GM18870 (cell line): Measurements from ENCODE around the gene TMA7B.

Source experiments
- ATAC-seq: cut with Tn5 transposase; IDR thresholded peaks from one replicate; pipeline ENCODE4 v1.9.1; 2021; ENCODE audit warnings: moderate library complexity; ENCODE audit not compliant: unreplicated experiment

TMA7B gene

GRCh38 chr22:39932918-39933649 lies 27.1 kb upstream of the TMA7B start:
- no peak for ATAC-seq

GRCh38 chr22:39933741-39934140 lies 26.5 kb upstream of the TMA7B start:
- no peak for ATAC-seq

DNA sequence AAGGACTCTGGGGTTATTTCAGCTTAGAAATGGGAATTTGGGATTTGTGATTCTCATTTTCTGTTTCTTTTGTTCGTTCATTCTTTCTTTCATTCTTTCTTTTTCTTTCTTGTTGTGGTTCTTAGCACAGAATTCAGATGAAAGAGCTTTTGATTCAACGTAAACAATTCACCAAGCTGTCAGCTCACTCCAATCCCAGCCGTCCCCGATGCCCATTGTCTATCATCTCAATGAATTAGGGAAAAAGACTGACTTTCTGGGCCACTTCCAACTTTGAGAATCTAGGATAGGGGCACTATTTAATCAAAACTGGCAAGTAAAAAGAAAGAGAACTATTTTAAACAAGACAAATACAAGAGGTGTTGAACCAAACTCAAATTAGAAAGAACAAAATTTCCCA lies 25.1 kb upstream of the TMA7B start:
- no peak for ATAC-seq

GRCh38 chr22:39935612-39936011 lies 24.6 kb upstream of the TMA7B start:
- ATAC-seq, result no peak

DNA sequence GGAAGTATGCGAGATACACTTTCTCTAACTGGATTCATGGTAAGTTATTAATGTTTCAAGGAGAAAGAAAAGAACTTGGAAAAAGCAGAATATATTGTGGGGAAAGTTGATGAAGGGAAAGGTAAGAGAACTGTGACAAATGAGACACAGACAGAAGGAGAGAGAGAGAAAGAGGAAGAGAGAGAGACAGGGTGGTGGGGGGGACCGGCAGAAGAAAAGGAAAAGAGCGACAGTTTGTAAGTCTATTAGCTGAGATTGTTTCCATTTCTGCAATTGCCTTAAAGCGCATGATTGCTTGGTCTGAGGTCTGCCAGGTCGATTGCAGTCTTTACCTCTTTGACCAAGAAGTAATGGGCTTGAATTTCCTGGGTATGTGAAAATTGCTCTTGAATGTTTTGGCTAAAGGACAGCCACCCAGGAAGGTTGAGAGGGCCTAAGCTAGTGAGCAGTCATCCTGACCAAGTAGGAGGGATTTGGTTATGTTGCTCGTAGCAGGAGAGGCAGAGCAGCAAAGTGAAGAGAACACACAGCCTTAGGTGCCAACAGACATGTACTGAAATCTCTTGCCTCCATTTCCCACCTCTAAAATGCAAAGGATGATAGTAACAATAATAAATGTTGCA lies 23.6 kb upstream of the TMA7B start:
- no peak for ATAC-seq

DNA sequence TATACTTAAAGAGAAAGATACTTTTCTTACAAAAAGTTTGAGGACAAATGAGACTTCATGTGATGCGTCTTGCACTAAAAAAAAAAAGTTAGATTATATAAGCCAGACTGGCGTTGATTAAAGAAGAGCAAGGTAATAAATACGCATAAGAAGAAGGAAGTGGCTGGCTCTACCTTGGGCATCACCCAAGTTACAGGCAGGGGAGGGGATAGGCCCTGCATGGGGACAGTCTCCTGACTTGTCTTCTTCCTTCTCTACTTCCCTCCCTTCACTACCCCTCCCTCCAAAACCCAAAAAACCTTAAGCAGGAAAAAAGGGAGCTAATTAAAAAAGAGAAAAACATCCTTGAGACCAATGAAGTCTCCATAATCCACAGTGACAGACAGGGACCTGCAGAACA lies 22.3 kb upstream of the TMA7B start:
- no peak for ATAC-seq

GRCh38 chr22:39938509-39939111 lies 21.6 kb upstream of the TMA7B start:
- no peak for ATAC-seq

DNA sequence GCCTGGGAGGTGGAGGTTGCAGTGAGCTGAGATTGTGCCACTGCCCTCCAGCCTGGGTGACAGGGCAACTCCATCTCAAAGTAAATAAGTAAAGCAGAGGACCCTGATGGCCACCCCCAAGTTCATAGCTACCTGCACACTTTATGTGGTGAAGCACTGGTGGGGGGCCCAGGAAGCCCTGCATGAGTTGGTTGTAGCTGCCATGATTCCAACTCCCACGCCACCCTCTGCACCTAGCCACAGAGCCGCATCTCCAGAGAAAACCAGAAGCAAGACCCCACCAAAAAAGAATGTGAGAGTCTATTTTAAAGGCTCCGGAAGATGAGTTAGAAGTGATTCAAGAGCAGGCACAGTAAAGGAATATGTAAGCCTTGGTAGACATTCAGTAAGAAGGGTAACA lies 20.4 kb upstream of the TMA7B start:
- ATAC-seq, result no peak

GRCh38 chr22:39940757-39941305 lies 19.4 kb upstream of the TMA7B start:
- no peak for ATAC-seq

DNA sequence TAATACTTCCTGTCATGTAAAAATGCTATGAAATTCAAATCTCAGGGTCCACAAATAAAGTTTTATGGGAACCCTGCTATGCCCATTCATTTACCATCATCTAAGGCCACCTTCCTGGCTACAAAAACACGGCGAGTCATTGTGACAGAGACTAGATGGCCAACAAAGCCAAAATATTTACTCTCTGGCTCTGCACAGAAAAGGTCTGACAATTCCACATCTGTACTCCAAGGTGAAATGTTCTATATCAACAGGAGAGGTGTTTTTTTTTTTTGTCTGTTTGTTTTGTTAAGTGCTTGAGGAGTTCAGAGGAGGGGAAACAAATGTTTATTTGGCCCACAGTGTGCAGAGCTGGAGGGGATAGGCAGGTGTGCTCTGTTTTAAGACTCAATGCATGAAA lies 18.6 kb upstream of the TMA7B start:
- no peak for ATAC-seq

- ATAC-seq, result no peak
Observed at GRCh38 chr22:39942439-39943230, 17.6 kb upstream of the TMA7B start.

DNA sequence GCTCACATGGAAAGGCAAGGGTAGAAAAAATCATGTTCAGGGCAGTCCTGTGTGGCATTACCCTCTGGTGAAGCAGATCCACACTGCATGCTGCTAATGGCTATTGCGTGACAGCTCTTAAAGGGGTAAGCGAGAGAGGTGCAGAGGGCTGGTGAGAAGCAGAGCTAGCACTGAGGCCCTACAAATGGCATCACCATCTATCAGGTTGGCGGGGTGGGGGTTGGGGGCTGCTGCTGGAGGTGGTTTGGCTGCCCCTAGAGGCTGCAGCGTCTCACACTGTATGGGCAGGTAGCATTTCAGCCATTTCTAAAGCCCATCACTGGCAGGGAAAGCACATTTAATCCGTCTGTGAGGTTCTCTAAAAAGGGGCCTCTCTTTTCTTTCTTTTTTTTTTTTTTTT lies 16.9 kb upstream of the TMA7B start:
- ATAC-seq, result no peak

DNA sequence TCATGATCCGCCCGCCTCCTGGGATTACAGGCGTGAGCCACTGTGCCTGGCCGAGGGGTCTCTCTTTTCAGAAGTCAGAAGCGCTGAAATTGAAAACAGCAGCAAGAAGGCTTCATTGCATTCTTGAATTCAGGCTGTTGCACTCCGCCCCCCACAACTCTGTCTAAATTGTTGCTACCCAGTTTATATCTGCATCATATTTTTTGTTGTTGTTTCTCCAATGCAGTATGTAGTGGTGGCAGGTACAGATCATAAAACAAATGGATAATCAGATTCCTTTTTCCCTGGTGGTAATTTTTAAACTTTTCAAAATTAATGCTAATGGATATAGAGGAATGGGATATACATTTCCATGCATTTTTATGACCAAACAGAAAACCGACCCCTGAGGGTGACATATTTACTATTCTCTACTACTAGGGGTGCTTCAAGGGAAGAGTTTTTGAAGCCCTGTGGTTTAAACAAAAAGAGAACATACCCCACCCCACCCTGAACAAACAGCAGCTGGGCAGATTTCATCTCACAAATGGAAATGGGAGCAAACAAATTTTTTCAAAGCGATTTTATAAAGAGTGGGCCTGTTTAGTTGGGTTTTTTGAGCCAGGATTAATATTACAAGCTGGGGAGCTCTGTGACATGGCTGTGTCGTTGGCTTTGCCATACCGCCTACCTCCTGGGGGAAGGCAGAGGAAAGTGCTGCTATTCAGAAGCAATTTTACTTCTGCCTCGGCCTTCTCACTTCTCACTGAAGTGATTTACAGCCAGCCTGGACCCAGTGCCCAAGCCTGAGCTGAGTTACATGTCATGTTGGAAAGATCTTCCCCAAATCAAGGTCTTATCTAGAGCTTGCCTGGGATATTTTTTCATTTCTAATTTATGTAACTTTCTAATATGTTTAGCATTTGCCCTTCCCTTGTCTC lies 16.0 kb upstream of the TMA7B start:
- ATAC-seq, result no peak

DNA sequence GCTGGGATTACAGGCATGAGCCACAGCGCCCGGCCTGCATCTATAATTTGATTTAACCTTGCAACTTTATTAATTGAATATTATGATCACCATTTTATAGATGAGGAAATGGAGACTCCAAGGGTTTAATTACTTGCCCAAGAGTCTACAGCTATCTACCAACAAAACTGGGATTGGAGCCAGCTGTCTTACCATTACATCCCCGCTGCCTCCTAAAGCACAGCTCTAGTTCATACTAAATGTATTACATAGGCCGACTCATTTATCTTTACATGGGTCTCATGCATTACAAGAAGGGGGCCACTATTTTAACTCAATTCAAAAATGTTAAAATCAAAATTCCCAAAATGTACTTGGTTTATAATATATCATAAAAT lies 14.1 kb upstream of the TMA7B start:
- no peak for ATAC-seq

DNA sequence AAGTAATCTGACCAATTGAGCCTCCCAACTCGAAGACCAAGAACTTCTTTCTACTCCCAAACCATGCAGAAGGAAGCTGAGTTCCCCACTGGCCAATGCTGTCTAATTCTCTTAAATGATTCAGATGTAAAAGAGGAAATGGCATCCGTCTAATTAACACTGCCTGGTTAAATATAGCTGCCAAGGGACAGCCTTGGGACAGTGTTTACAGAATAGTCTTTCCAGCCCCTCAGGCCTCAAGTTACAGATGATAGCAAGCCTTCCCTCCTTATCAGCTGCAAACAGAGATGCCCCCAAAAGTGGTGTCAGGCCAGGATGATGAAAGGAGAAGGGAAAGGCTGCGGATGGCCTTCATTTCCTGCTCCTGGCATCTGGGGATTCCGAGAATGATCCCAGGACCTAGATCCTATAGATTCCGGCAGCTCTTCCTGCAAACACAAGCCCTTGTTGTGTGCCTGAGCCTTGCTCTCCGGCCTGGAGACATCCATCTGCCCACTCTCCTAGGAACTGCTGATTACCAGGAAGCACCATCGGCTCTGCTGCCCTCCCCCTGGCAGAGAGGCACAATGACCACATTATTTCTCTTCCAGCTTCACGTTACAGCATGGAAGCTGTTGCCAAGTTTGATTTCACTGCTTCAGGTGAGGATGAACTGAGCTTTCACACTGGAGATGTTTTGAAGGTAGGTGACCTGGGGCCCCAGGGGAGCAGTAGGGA lies 13.5 kb upstream of the TMA7B start:
- ATAC-seq, result no peak

GRCh38 chr22:39947220-39948216 lies 12.7 kb upstream of the TMA7B start:
- ATAC-seq, result no peak

GRCh38 chr22:39949964-39950737 lies 10.0 kb upstream of the TMA7B start:
- no peak for ATAC-seq
